MG63 (cell line): ENCODE measurements around the gene EXD1. TPM values are rescaled to one million over a fixed set of nuclear protein-coding genes. Genes with fewer than 3 reads are reported as not detected.

Experiments used
- total RNA-seq: library from RNA; depleted of rRNA; stranded (reverse); fragments of >200 nt; shearing (Covaris generic); gene quantifications from 2 replicates; pipeline ENCODE4 v1.2.3, GENCODE V29; 2014; ENCODE audit warnings: low replicate concordance; rRNA removed

Gene EXD1
- total RNA-seq, 1 experiment from 2014 or later = not detected

Other genes with a start within 250 kb of the EXD1 start
- gene INO80, start 114.5 kb downstream of the EXD1 start, total RNA-seq = 12.2 and 15.3 TPM in 2 replicates
- gene CHP1, start 511 bp upstream of the EXD1 start, total RNA-seq = 65.9 and 88.1 TPM in 2 replicates
- 27.5 and 46.3 TPM in 2 replicates for gene OIP5, start 101.8 kb upstream of the EXD1 start, total RNA-seq
- 161 and 169 TPM in 2 replicates for gene NUSAP1, start 102.1 kb upstream of the EXD1 start, total RNA-seq
- 19.4 and 26.2 TPM in 2 replicates for gene NDUFAF1, start 171.7 kb upstream of the EXD1 start, total RNA-seq
- gene RTF1, start 186.3 kb upstream of the EXD1 start, total RNA-seq = 25.1 and 26.5 TPM in 2 replicates